Measurements from ENCODE around the gene ZIK1. TPM values are rescaled to one million over a fixed set of nuclear protein-coding genes. Genes with fewer than 3 reads are reported as not detected.

The ZIK1 gene
- total and polyA plus RNA-seq, 2 of the 4 experiments (the other 2 are of a cell fraction): 4.1 to 11.8 TPM

GRCh38 chr19:57572415-57572947, 11.5 kb upstream of the ZIK1 start:
- no peak overlapping the region for H4K91ac ChIP-seq (ENCODE audit: insufficient read depth, low read depth, low read length)
- ChIA-PET CTCF (no interaction called here), POLR2A (ENCODE audit: unreplicated experiment) (no interaction called here)
- dilution Hi-C loops (cut with HindIII; ENCODE audit: low sequenced_read_pairs, unreplicated experiment) (no loop called here), intact Hi-C loops (cut with micrococcal nuclease) (no loop called here), in situ Hi-C loops (cut with MboI; ENCODE audit: low sequenced_read_pairs) (no loop called here)
- DNase-seq (no peak), ATAC-seq (ENCODE audit: low read depth) (no peak)
- H3K4me3 ChIP-seq (ENCODE audit: insufficient read depth, low read depth, low read length): no peak overlapping the region
- no peaks in the 10 kb centered on the region for H3K27me3 ChIP-seq (ENCODE audit: control insufficient read depth, insufficient read depth, low read length)
- no peak overlapping the region for H3K9ac ChIP-seq (ENCODE audit: low read depth, low read length)
- H2BK120ac ChIP-seq (ENCODE audit: low read depth, low read length): no peak overlapping the region
- WGBS, 2 experiments (ENCODE audit: extremely low coverage in 2 of 2, insufficient read length in 1 of 2): no CpG with 5 or more reads among the region's 3 CpGs
- H3K79me1 ChIP-seq (ENCODE audit: low read depth in 1 of 2, low read length in 2 of 2): peaks cover 18 to 20% of the 10 kb centered on the region in 2 experiments
- no peak for TF ChIP-seq FOS (IDR thresholded peaks at IDR 0.05; ENCODE audit: low read depth, low read length)
- TF ChIP-seq SMC3 (IDR thresholded peaks at IDR 0.05; ENCODE audit: low read depth, low read length): no peak
- TF ChIP-seq NFE2L2 (IDR thresholded peaks at IDR 0.05; ENCODE audit: low read depth, low read length): no peak
- TF ChIP-seq MAZ (IDR thresholded peaks at IDR 0.05; ENCODE audit: borderline replicate concordance, low read depth, low read length): no peak
- TF ChIP-seq RFX5 (IDR thresholded peaks at IDR 0.05; ENCODE audit: low read depth, low read length): no peak
- no peak for TF ChIP-seq MAFK (IDR thresholded peaks at IDR 0.05; ENCODE audit: low read depth, low read length)
- no peak for TF ChIP-seq RAD21 (IDR thresholded peaks at IDR 0.05; ENCODE audit: low read length)
- no peak for TF ChIP-seq CEBPB (IDR thresholded peaks at IDR 0.05; ENCODE audit: low read depth, low read length)
- no peak for TF ChIP-seq CTCF (conservative IDR thresholded peaks at IDR 0.05; ENCODE audit: low read depth, low read length)
- no peak for TF ChIP-seq POLR2A (IDR thresholded peaks at IDR 0.05; ENCODE audit: low read depth, low read length)
- no peak for TF ChIP-seq USF2 (IDR thresholded peaks at IDR 0.05; ENCODE audit: low read depth, low read length)
- no peak for TF ChIP-seq ELK1 (IDR thresholded peaks at IDR 0.05; ENCODE audit: borderline replicate concordance, low read depth, low read length)
- TF ChIP-seq MXI1 (IDR thresholded peaks at IDR 0.05; ENCODE audit: borderline replicate concordance, low read depth, low read length): no peak
- no peak for TF ChIP-seq CHD1 (IDR thresholded peaks at IDR 0.05; ENCODE audit: low read depth, low read length)
- no peak overlapping the region for H3K56ac ChIP-seq (ENCODE audit: extremely low read depth, insufficient read depth, low read length)
- no peak overlapping the region for H2AK5ac ChIP-seq (ENCODE audit: low read depth, low read length)
- H3K36me3 ChIP-seq (ENCODE audit: control insufficient read depth, insufficient read depth, low read length): peaks cover 63% of the 10 kb centered on the region
- H4K8ac ChIP-seq (ENCODE audit: low read depth in 2 of 2, low read length in 2 of 2): no peak overlapping the region
- H2AFZ ChIP-seq (replicated peaks; ENCODE audit: low read length, poor library complexity): no peak overlapping the region
- no peak overlapping the region for H4K5ac ChIP-seq (ENCODE audit: low read depth, low read length)
- no peak overlapping the region for H2BK20ac ChIP-seq (ENCODE audit: low read depth, low read length)
- H2BK15ac ChIP-seq (ENCODE audit: low read depth, low read length): no peak overlapping the region
- no peak overlapping the region for H3K4ac ChIP-seq (ENCODE audit: low read depth, low read length)
- no TSS peak for BruUV-seq (replicated peaks)
- no peak overlapping the region for H3K14ac ChIP-seq (replicated peaks; ENCODE audit: low read depth, low read length)
- H3K4me2 ChIP-seq (ENCODE audit: low read depth, low read length): no peak overlapping the region
- H3K18ac ChIP-seq (ENCODE audit: low read depth, low read length): no peak overlapping the region
- no peaks in the 10 kb centered on the region for H3K9me1 ChIP-seq (ENCODE audit: insufficient read depth, low read length)
- H3K9me3 ChIP-seq (ENCODE audit: control insufficient read depth, insufficient read depth, low read length): peaks cover 92% of the 10 kb centered on the region
- H2AK9ac ChIP-seq (replicated peaks; ENCODE audit: low read depth, low read length, poor library complexity): no peak overlapping the region
- H3K4me1 ChIP-seq (ENCODE audit: control insufficient read depth, insufficient read depth, low read length): no peaks in the 10 kb centered on the region
- no peaks in the 10 kb centered on the region for H4K20me1 ChIP-seq (ENCODE audit: insufficient read depth, low read length)
- H3K23ac ChIP-seq (ENCODE audit: low read depth, low read length): no peak overlapping the region
- no peak overlapping the region for H2BK5ac ChIP-seq (ENCODE audit: low read depth, low read length, poor library complexity, severe bottlenecking)
- no peak overlapping the region for H3K27ac ChIP-seq (ENCODE audit: insufficient read depth, low read length)

All from IMR-90 (cell line).